Stimulated activated naive CD8-positive, alpha-beta T cell treated with anti-CD3 and anti-CD28 coated beads, Interleukin-15, Interleukin-2, amounts not matched to agents 100 ng/mL and 50 ng/mL, for 24 hours (primary cell): ENCODE measurements around the gene PPRC1.

Experiments
- H3K27ac Mint-ChIP-seq: one replicate; pipeline ENCODE4 v1.8.0; 2021; ENCODE audit warnings: mild to moderate bottlenecking, mixed read lengths
- H3K27me3 Mint-ChIP-seq: one replicate; pipeline ENCODE4 v1.8.0; 2021; ENCODE audit warnings: mixed read lengths
- H3K36me3 Mint-ChIP-seq: one replicate; pipeline ENCODE4 v1.8.0; 2021; ENCODE audit warnings: low read depth, mixed read lengths
- H3K4me1 Mint-ChIP-seq: one replicate; pipeline ENCODE4 v1.8.0; 2021; ENCODE audit warnings: low read depth, mixed read lengths
- H3K4me3 Mint-ChIP-seq: one replicate; pipeline ENCODE4 v1.8.0; 2021; ENCODE audit warnings: mild to moderate bottlenecking, mixed read lengths
- H3K9me3 Mint-ChIP-seq: one replicate; pipeline ENCODE4 v1.8.0; 2021; ENCODE audit warnings: mixed read lengths

PPRC1 gene

GRCh38 chr10:102123223-102123622, 9.6 kb upstream of the PPRC1 start:
- Mint-ChIP-seq H3K9me3 (no peaks in the 10 kb centered on the region), H3K4me1 (peaks cover 22% of the 10 kb centered on the region), H3K27ac (no peak overlapping the region), H3K27me3 (no peaks in the 10 kb centered on the region), H3K4me3 (no peak overlapping the region), H3K36me3 (no peaks in the 10 kb centered on the region)

- Mint-ChIP-seq H3K4me1 (peaks cover 35% of the 10 kb centered on the region), H3K27me3 (no peaks in the 10 kb centered on the region), H3K4me3 (no peak overlapping the region), H3K9me3 (no peaks in the 10 kb centered on the region), H3K27ac (no peak overlapping the region), H3K36me3 (peaks cover 29% of the 10 kb centered on the region)
Measured at GRCh38 chr10:102131286-102132170, 1.3 kb upstream of the PPRC1 start.

- Mint-ChIP-seq H3K27me3 (no peaks in the 10 kb centered on the region), H3K27ac (peak overlapping the region; percentile 100), H3K9me3 (no peaks in the 10 kb centered on the region), H3K4me1 (peaks cover 39% of the 10 kb centered on the region), H3K4me3 (peak overlapping the region; percentile 100), H3K36me3 (peaks cover 34% of the 10 kb centered on the region)
Measured at GRCh38 chr10:102132193-102132562, 662 bp upstream of the PPRC1 start.

- Mint-ChIP-seq H3K27ac (peak overlapping the region; percentile 100), H3K27me3 (no peaks in the 10 kb centered on the region), H3K9me3 (no peaks in the 10 kb centered on the region), H3K4me3 (peak overlapping the region; percentile 100), H3K4me1 (peaks cover 43% of the 10 kb centered on the region), H3K36me3 (peaks cover 48% of the 10 kb centered on the region)
Measured at GRCh38 chr10:102133373-102134195, 744 bp downstream of the PPRC1 start.

- Mint-ChIP-seq H3K4me1 (peaks cover 43% of the 10 kb centered on the region), H3K36me3 (peaks cover 56% of the 10 kb centered on the region), H3K27ac (peak overlapping the region; percentile 100), H3K27me3 (no peaks in the 10 kb centered on the region), H3K9me3 (no peaks in the 10 kb centered on the region), H3K4me3 (peak overlapping the region; percentile 100)
Measured at GRCh38 chr10:102134416-102134815, 1.6 kb downstream of the PPRC1 start.

- Mint-ChIP-seq H3K4me1 (peaks cover 43% of the 10 kb centered on the region), H3K27ac (peak overlapping the region; percentile 90), H3K4me3 (peak overlapping the region; percentile 100), H3K36me3 (peaks cover 71% of the 10 kb centered on the region), H3K9me3 (no peaks in the 10 kb centered on the region), H3K27me3 (no peaks in the 10 kb centered on the region)
Measured at GRCh38 chr10:102135956-102136526, 3.2 kb downstream of the PPRC1 start.

- H3K36me3 Mint-ChIP-seq: peaks cover 88% of the 10 kb centered on the region
- H3K27me3 Mint-ChIP-seq: no peaks in the 10 kb centered on the region
- H3K4me3 Mint-ChIP-seq: no peak overlapping the region
- no peak overlapping the region for H3K27ac Mint-ChIP-seq
- peaks cover 27% of the 10 kb centered on the region for H3K4me1 Mint-ChIP-seq
- H3K9me3 Mint-ChIP-seq: no peaks in the 10 kb centered on the region
Measured at GRCh38 chr10:102139281-102140110, 6.7 kb downstream of the PPRC1 start.

- Mint-ChIP-seq H3K4me3 (no peak overlapping the region), H3K27ac (no peak overlapping the region), H3K4me1 (peaks cover 20% of the 10 kb centered on the region), H3K36me3 (peaks cover 87% of the 10 kb centered on the region), H3K27me3 (no peaks in the 10 kb centered on the region), H3K9me3 (no peaks in the 10 kb centered on the region)
Measured at GRCh38 chr10:102140218-102140617, 7.4 kb downstream of the PPRC1 start.

GRCh38 chr10:102140913-102141540, 8.2 kb downstream of the PPRC1 start:
- peak overlapping the region; percentile 45 for H3K27ac Mint-ChIP-seq

GRCh38 chr10:102141583-102142107, 8.8 kb downstream of the PPRC1 start:
- Mint-ChIP-seq H3K4me3 (no peak overlapping the region), H3K27me3 (no peaks in the 10 kb centered on the region), H3K9me3 (no peaks in the 10 kb centered on the region), H3K4me1 (peaks cover 8% of the 10 kb centered on the region), H3K36me3 (peaks cover 89% of the 10 kb centered on the region), H3K27ac (peak overlapping the region; percentile 45)

More at GRCh38 chr10:102140913-102141540, 8.2 kb downstream of the PPRC1 start:
- H3K27me3 Mint-ChIP-seq: no peaks in the 10 kb centered on the region
- H3K4me3 Mint-ChIP-seq: no peak overlapping the region
- no peaks in the 10 kb centered on the region for H3K9me3 Mint-ChIP-seq
- H3K4me1 Mint-ChIP-seq: peaks cover 12% of the 10 kb centered on the region
- H3K36me3 Mint-ChIP-seq: peaks cover 86% of the 10 kb centered on the region

- Mint-ChIP-seq H3K4me1 (peaks cover 13% of the 10 kb centered on the region), H3K27ac (no peak overlapping the region), H3K36me3 (peaks cover 80% of the 10 kb centered on the region)
Measured at GRCh38 chr10:102146971-102147428, 14.2 kb downstream of the PPRC1 start.

GRCh38 chr10:102147561-102147960, 14.7 kb downstream of the PPRC1 start:
- Mint-ChIP-seq H3K9me3 (no peaks in the 10 kb centered on the region), H3K4me1 (peaks cover 17% of the 10 kb centered on the region), H3K4me3 (no peak overlapping the region), H3K36me3 (peaks cover 84% of the 10 kb centered on the region), H3K27ac (peak overlapping the region; percentile 32), H3K27me3 (no peaks in the 10 kb centered on the region)

More at GRCh38 chr10:102146971-102147428, 14.2 kb downstream of the PPRC1 start:
- Mint-ChIP-seq H3K27me3 (no peaks in the 10 kb centered on the region), H3K9me3 (no peaks in the 10 kb centered on the region), H3K4me3 (no peak overlapping the region)

- Mint-ChIP-seq H3K36me3 (peaks cover 84% of the 10 kb centered on the region), H3K9me3 (no peaks in the 10 kb centered on the region), H3K4me3 (no peak overlapping the region), H3K27me3 (no peaks in the 10 kb centered on the region), H3K4me1 (peaks cover 24% of the 10 kb centered on the region), H3K27ac (no peak overlapping the region)
Measured at GRCh38 chr10:102148275-102148674, 15.4 kb downstream of the PPRC1 start.
